Measurements from ENCODE around the gene C12orf76. TPM values are rescaled to one million over a fixed set of nuclear protein-coding genes. Genes with fewer than 3 reads are reported as not detected.
"Not testable (repeated sequence)": the region's sequence is repeated elsewhere in the genome, so short reads cannot be mapped to it uniquely, and the experiment has no call there.

C12orf76 gene
- total and polyA plus RNA-seq, 7 experiments from 2014 or later: 14.3 to 28.7 (median 21.0) TPM

DNA sequence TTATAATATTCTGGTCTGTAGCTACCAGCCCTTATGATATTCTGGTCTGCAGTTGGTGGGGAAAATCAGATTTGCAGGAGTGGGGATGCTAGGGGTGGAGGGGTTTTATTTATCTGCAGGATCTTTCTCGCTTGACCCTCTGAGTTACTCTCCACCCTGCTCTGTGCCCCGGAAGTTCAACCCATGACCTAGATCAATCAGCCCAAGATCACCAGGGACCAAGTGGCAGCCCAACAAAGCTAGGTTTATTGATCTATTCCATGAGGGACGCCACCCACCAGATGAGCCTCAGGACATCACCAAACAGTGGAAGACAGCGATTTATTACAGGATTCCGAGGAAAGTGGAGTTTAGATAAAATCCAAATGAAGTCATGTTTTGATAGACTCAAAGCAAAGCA lies 25.8 kb upstream of the C12orf76 start:
- Histone ChIP-seq H3K4me3 (ENCODE audit: low read length) (no peak overlapping the region), H3K27me3 (ENCODE audit: control insufficient read depth in 2 of 2, insufficient read depth in 2 of 2, low read length in 2 of 2) (no peaks in the 10 kb centered on the region), H3K36me3 (ENCODE audit: control insufficient read depth in 2 of 3, insufficient read depth in 3 of 3, low read length in 3 of 3) (no peaks in the 10 kb centered on the region), H3K4me1 (ENCODE audit: control insufficient read depth in 2 of 2, insufficient read depth in 2 of 2, low read length in 2 of 2) (peaks cover 5% of the 10 kb centered on the region in 2 donors), H3K9me3 (ENCODE audit: control insufficient read depth in 2 of 3, low read length in 3 of 3) (no peaks in the 10 kb centered on the region), H3K27ac (ENCODE audit: low read depth, low read length) (peak overlapping the region; percentile 51)
- H3K27ac Mint-ChIP-seq: peak overlapping the region in 8 of 9 donors; percentile 30 to 94 (median 84)
- H3K9me3 Mint-ChIP-seq: peaks cover 0 to 4% (median 0%) of the 10 kb centered on the region in 11 donors
- POLR2A ChIA-PET: interaction anchor here (1.0 kb wide), 2 partner anchors 16 to 631 kb away, joined by 3 read pairs; no protein-coding TSS in a partner anchor
- H3K27me3 Mint-ChIP-seq: no peaks in the 10 kb centered on the region
- H3K36me3 Mint-ChIP-seq: peaks cover 0 to 20% (median 0%) of the 10 kb centered on the region in 5 donors
- intact Hi-C loops (cut with micrococcal nuclease): loop anchor here in 1 of 2 donors (10.0 kb wide), 1 partner anchor 331 kb away; the partner anchor contains the start of gene ANAPC7
- no peak for DNase-seq
- peak overlapping the region in 7 of 10 donors; percentile 2 to 95 (median 87) for H3K4me3 Mint-ChIP-seq
- H3K4me1 Mint-ChIP-seq: peaks cover 18 to 63% (median 40%) of the 10 kb centered on the region in 7 donors
- no peak for ATAC-seq
- CTCF ChIA-PET: interaction anchor here (0.7 kb wide), 1 partner anchor 30 kb away, joined by 3 read pairs; no protein-coding TSS in a partner anchor

DNA sequence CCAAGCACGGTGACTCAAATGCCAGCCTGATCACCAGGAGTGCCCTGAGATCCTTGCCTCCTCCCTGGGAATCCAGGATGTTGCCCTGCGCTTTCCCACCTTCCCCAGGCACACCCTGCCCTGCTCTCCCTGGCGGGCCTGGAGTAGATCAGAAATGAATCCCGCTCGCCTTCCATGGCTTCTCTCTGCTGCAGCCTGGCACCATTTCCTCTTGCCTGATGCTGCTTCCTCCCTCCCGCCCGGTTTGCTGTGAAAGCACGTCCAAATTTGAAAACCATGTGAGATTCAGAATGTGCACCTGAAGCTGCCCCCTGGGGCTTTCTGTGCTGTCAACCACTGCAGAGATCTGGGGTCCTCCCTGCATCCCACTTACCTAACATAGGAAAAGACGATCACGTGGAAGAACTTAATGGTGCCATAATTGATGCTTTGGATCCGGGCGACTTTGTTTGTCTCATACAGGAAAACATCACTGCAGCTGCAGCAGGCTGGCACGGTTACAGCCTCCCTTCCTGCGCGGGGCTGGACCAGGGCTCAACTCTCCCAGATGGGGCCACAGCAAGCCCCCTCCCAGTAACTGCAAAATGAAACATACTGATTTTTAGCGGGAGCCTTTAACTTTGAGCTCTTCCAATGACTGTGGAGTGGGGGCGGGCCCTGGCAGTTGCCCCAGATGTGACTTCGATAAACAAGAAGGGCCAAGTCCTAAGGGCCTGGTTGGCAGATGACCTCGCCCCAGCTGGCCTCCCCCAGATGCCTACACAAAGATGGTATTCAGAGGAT lies 24.9 kb upstream of the C12orf76 start:
- peaks cover 0 to 23% (median 0%) of the 10 kb centered on the region in 5 donors for H3K36me3 Mint-ChIP-seq
- H3K27me3 Mint-ChIP-seq: no peaks in the 10 kb centered on the region
- Histone ChIP-seq H3K27me3 (ENCODE audit: control insufficient read depth in 2 of 2, insufficient read depth in 2 of 2, low read length in 2 of 2) (no peaks in the 10 kb centered on the region), H3K9me3 (ENCODE audit: control insufficient read depth in 2 of 3, low read length in 3 of 3) (no peaks in the 10 kb centered on the region), H3K36me3 (ENCODE audit: control insufficient read depth in 2 of 3, insufficient read depth in 3 of 3, low read length in 3 of 3) (no peaks in the 10 kb centered on the region), H3K4me3 (ENCODE audit: low read length) (peak overlapping the region; percentile 34), H3K4me1 (ENCODE audit: control insufficient read depth in 2 of 2, insufficient read depth in 2 of 2, low read length in 2 of 2) (no peaks in the 10 kb centered on the region), H3K27ac (ENCODE audit: low read depth, low read length) (peak overlapping the region; percentile 51)
- H3K9me3 Mint-ChIP-seq: peaks cover 0 to 4% (median 0%) of the 10 kb centered on the region in 11 donors
- H3K4me3 Mint-ChIP-seq: peak overlapping the region; percentile 82 to 95 (median 90)
- POLR2A ChIA-PET: interaction anchor here (0.6 to 1.0 kb wide), 4 partner anchors 14 to 632 kb away, joined by 3 to 7 read pairs (median 3); no protein-coding TSS in a partner anchor
- CTCF ChIA-PET: interaction anchor here (0.7 kb wide), 1 partner anchor 31 kb away, joined by 3 read pairs; no protein-coding TSS in a partner anchor
- ATAC-seq (peak; percentile 64), DNase-seq (peak in 8 of 9 donors; percentile 9 to 41 (median 19))
- H3K4me1 Mint-ChIP-seq: peaks cover 18 to 61% (median 35%) of the 10 kb centered on the region in 7 donors
- intact Hi-C loops (cut with micrococcal nuclease): loop anchor here (1.0 to 10.0 kb wide), 2 partner anchors 25 to 332 kb away; partner anchors contain the start of genes C12orf76 (in 2 of the 2) and ANAPC7 (in 1 of the 2)
- H3K27ac Mint-ChIP-seq: peak overlapping the region; percentile 6 to 94 (median 85)

DNA sequence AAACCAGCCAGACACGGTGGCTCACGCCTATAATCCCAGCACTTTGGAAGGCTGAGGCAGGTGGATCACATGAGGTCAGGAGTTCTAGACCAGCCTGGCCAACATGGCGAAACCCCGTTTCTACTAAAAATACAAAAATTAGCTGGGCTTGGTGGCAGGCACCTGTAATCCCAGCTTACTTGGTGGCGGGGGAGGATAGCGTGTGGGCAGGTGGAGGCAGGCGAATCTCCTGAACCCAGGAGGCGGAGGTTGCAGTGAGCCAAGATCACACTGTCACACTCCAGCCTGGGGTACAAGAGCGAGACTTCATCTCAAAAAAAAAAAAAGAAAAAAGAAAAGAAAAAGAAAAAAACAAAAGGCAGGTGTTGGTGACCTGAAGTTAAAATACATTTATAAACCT lies 24.3 kb upstream of the C12orf76 start:
- DNase-seq; H3K27me3 Mint-ChIP-seq; H3K36me3 ChIP-seq (ENCODE audit: control insufficient read depth in 2 of 3, insufficient read depth in 3 of 3, low read length in 3 of 3); H3K4me1 ChIP-seq (ENCODE audit: control insufficient read depth in 2 of 2, insufficient read depth in 2 of 2, low read length in 2 of 2); H3K9me3 Mint-ChIP-seq; H3K27me3 ChIP-seq (ENCODE audit: control insufficient read depth in 2 of 2, insufficient read depth in 2 of 2, low read length in 2 of 2); ATAC-seq; CTCF ChIA-PET; H3K9me3 ChIP-seq (ENCODE audit: control insufficient read depth in 2 of 3, low read length in 3 of 3): not testable (repeated sequence)
- peak overlapping the region; percentile 34 for H3K4me3 ChIP-seq (ENCODE audit: low read length)
- POLR2A ChIA-PET: interaction anchor here (0.7 kb wide), 1 partner anchor 13 kb away, joined by 3 read pairs; no protein-coding TSS in a partner anchor
- peak overlapping the region; percentile 82 to 95 (median 90) for H3K4me3 Mint-ChIP-seq
- H3K27ac Mint-ChIP-seq: peak overlapping the region in 6 of 9 donors; percentile 54 to 94 (median 88)
- H3K4me1 Mint-ChIP-seq: peaks cover 18 to 60% (median 35%) of the 10 kb centered on the region in 7 donors
- intact Hi-C loops (cut with micrococcal nuclease): loop anchor here (1.0 to 10.0 kb wide), 2 partner anchors 24 to 332 kb away; partner anchors contain the start of genes C12orf76 (in 2 of the 2) and ANAPC7 (in 1 of the 2)
- H3K36me3 Mint-ChIP-seq: peaks cover 0 to 24% (median 0%) of the 10 kb centered on the region in 5 donors
- H3K27ac ChIP-seq (ENCODE audit: low read depth, low read length): peak overlapping the region; percentile 51

DNA sequence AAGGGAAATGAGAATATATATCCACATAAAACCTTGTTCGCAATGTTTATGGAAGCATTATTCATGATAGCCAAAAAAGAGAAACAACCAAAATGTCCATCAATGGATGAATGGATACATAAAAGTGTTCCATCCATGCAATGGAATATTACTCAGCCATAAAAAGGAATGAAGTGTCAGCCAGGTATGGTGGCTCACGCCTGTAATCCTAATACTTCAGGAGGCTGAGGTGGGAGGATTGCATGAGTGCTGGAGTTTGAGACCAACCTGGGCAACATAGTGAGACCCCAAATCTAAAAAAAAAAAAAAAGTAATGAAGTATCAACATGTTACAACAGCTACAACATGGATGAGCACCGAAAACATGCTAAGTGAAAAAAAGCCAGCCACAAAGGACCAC lies 23.6 kb upstream of the C12orf76 start:
- H3K27ac Mint-ChIP-seq: peak overlapping the region in 5 of 9 donors; percentile 23 to 94 (median 84)

DNA sequence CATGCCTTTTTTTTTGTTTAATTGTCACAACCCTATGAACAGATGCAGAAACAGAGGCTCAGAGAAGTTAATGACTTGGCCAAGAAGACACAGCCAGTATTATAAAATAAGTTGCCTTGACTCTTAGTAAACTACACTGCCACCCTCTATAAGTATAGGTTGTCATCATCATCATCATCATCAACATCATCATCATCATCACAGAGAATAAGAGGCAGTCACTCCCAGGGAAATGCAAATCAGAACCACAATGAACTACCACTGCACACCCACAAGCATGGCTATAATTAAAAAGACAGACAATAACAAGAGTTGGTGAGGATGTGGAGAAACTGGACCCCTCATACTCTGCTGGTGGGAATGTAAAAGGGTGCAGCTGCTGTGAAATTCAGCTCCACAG lies 23.2 kb upstream of the C12orf76 start:
- peaks cover 0 to 2% (median 0%) of the 10 kb centered on the region in 11 donors for H3K9me3 Mint-ChIP-seq
- peak overlapping the region in 6 of 10 donors; percentile 28 to 95 (median 85) for H3K4me3 Mint-ChIP-seq
- DNase-seq (no peak), ATAC-seq (no peak)
- H3K27ac Mint-ChIP-seq: peak overlapping the region in 3 of 9 donors; percentile 25 to 92 (median 51)
- H3K4me1 Mint-ChIP-seq: peaks cover 16 to 53% (median 35%) of the 10 kb centered on the region in 7 donors
- ChIA-PET CTCF (interaction anchor here (0.8 kb wide), 1 partner anchor 8 kb away, joined by 3 read pairs; no protein-coding TSS in a partner anchor), POLR2A (interaction anchor here (0.6 kb wide), 1 partner anchor 564 kb away, joined by 5 read pairs; no protein-coding TSS in a partner anchor)
- peaks cover 0 to 26% (median 0%) of the 10 kb centered on the region in 5 donors for H3K36me3 Mint-ChIP-seq
- H3K9me3 ChIP-seq (ENCODE audit: control insufficient read depth in 2 of 3, low read length in 3 of 3): no peaks in the 10 kb centered on the region
- H3K4me3 ChIP-seq (ENCODE audit: low read length): no peak overlapping the region
- intact Hi-C loops (cut with micrococcal nuclease): loop anchor here in 1 of 2 donors (10.0 kb wide), 1 partner anchor 333 kb away; the partner anchor contains the start of gene ANAPC7
- no peak overlapping the region for H3K27ac ChIP-seq (ENCODE audit: low read depth, low read length)
- no peaks in the 10 kb centered on the region for H3K36me3 ChIP-seq (ENCODE audit: control insufficient read depth in 2 of 3, insufficient read depth in 3 of 3, low read length in 3 of 3)
- H3K4me1 ChIP-seq (ENCODE audit: control insufficient read depth in 2 of 2, insufficient read depth in 2 of 2, low read length in 2 of 2): no peaks in the 10 kb centered on the region
- H3K27me3 Mint-ChIP-seq: no peaks in the 10 kb centered on the region
- no peaks in the 10 kb centered on the region for H3K27me3 ChIP-seq (ENCODE audit: control insufficient read depth in 2 of 2, insufficient read depth in 2 of 2, low read length in 2 of 2)

More for the DNA sequence above, 23.6 kb upstream of the C12orf76 start:
- H3K36me3 ChIP-seq (ENCODE audit: control insufficient read depth in 2 of 3, insufficient read depth in 3 of 3, low read length in 3 of 3): no peaks in the 10 kb centered on the region
- intact Hi-C loops (cut with micrococcal nuclease): loop anchor here in 1 of 2 donors (10.0 kb wide), 1 partner anchor 333 kb away; the partner anchor contains the start of gene ANAPC7
- H3K36me3 Mint-ChIP-seq: peaks cover 0 to 26% (median 0%) of the 10 kb centered on the region in 5 donors
- ATAC-seq (no peak), DNase-seq (no peak)
- peaks cover 0 to 3% (median 0%) of the 10 kb centered on the region in 11 donors for H3K9me3 Mint-ChIP-seq
- H3K4me1 Mint-ChIP-seq: peaks cover 16 to 57% (median 35%) of the 10 kb centered on the region in 7 donors
- CTCF ChIA-PET: no interaction called here
- H3K27me3 Mint-ChIP-seq: no peaks in the 10 kb centered on the region
- H3K27me3 ChIP-seq (ENCODE audit: control insufficient read depth in 2 of 2, insufficient read depth in 2 of 2, low read length in 2 of 2): no peaks in the 10 kb centered on the region
- H3K4me1 ChIP-seq (ENCODE audit: control insufficient read depth in 2 of 2, insufficient read depth in 2 of 2, low read length in 2 of 2): no peaks in the 10 kb centered on the region
- no peaks in the 10 kb centered on the region for H3K9me3 ChIP-seq (ENCODE audit: control insufficient read depth in 2 of 3, low read length in 3 of 3)
- H3K4me3 ChIP-seq (ENCODE audit: low read length): no peak overlapping the region
- no peak overlapping the region for H3K27ac ChIP-seq (ENCODE audit: low read depth, low read length)
- peak overlapping the region in 9 of 10 donors; percentile 55 to 95 (median 88) for H3K4me3 Mint-ChIP-seq
- POLR2A ChIA-PET: interaction anchor here (0.7 kb wide), 1 partner anchor 12 kb away, joined by 3 read pairs; no protein-coding TSS in a partner anchor

DNA sequence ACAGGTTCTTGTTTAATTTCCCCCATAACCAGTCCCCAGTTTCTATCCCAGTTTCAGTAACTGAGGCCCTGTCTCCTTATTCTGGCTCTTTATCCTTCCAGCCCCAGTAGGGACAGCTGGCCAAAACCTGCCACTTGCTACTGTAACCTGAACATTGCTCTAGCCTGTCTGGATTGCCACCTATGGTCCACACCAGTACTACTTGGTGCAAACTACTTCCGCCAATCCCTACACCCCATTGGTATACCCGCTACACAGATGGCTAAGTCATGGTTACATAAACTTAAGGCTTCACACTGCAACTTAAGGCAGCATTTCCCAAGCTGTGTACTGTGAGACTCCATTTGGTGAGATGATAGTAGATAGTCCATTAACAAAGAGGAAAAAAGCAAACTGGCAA lies 20.3 kb upstream of the C12orf76 start:
- DNase-seq (no peak), ATAC-seq (no peak)
- POLR2A ChIA-PET: no interaction called here
- H3K9me3 Mint-ChIP-seq: peaks cover 0 to 2% (median 0%) of the 10 kb centered on the region in 11 donors
- H3K27ac Mint-ChIP-seq: no peak overlapping the region
- CTCF ChIA-PET: no interaction called here
- H3K27ac ChIP-seq (ENCODE audit: low read depth, low read length): no peak overlapping the region
- H3K27me3 ChIP-seq (ENCODE audit: control insufficient read depth in 2 of 2, insufficient read depth in 2 of 2, low read length in 2 of 2): no peaks in the 10 kb centered on the region
- no peaks in the 10 kb centered on the region for H3K9me3 ChIP-seq (ENCODE audit: control insufficient read depth in 2 of 3, low read length in 3 of 3)
- H3K27me3 Mint-ChIP-seq: no peaks in the 10 kb centered on the region
- no peaks in the 10 kb centered on the region for H3K4me1 ChIP-seq (ENCODE audit: control insufficient read depth in 2 of 2, insufficient read depth in 2 of 2, low read length in 2 of 2)
- H3K4me3 Mint-ChIP-seq: no peak overlapping the region
- no peaks in the 10 kb centered on the region for H3K36me3 ChIP-seq (ENCODE audit: control insufficient read depth in 2 of 3, insufficient read depth in 3 of 3, low read length in 3 of 3)
- H3K4me3 ChIP-seq (ENCODE audit: low read length): no peak overlapping the region
- intact Hi-C loops (cut with micrococcal nuclease): no loop called here
- H3K4me1 Mint-ChIP-seq: peaks cover 7 to 45% (median 18%) of the 10 kb centered on the region in 7 donors
- H3K36me3 Mint-ChIP-seq: peaks cover 0 to 32% (median 0%) of the 10 kb centered on the region in 5 donors
